ENCODE measurements around the gene CACNA2D3. TPM values are rescaled to one million over a fixed set of nuclear protein-coding genes. Genes with fewer than 3 reads are reported as not detected.

CACNA2D3 gene
- total RNA-seq, 1 experiment from 2014 or later: 2.0 TPM

DNA sequence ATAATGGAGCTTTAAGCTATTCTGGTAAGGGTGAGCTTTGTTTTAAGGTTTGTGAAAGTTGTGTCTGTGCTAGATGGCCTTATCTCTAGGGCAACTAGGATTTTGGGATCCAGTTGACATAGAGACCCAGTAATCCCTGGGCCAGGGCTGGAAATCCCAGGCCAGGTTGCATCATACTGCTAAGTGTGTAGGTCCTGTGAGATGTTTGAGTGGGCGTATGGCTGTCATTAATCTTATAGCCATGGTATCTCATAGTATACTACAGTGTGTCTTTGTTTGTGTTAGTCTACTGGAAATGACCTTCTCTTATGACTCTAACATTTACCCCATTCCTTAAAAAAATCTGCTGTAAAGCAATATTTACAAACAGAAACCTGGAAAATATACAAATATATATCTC lies 151.4 kb downstream of the CACNA2D3 start:
- DNase-seq (ENCODE audit: low read depth): no peak

DNA sequence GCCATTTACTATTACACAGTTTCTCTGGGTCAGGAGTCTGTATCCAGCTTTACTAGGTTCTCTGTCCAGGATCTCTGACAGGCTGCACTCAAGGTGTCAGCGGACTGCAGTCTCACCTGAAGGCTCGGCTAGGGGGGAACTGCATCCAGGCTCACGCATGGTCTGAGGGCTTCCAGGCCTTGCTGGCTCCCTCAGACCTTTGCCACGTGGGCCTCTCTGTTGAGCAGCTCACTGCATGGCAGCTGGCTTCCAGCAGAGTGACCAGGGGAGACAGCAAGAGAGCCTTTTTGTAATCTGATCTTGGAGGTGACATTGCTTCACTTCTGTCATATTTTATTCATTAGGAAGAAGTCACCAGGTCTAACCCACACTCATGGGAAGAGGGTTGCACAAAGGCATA lies 152.3 kb downstream of the CACNA2D3 start:
- DNase-seq (ENCODE audit: low read depth): no peak

DNA sequence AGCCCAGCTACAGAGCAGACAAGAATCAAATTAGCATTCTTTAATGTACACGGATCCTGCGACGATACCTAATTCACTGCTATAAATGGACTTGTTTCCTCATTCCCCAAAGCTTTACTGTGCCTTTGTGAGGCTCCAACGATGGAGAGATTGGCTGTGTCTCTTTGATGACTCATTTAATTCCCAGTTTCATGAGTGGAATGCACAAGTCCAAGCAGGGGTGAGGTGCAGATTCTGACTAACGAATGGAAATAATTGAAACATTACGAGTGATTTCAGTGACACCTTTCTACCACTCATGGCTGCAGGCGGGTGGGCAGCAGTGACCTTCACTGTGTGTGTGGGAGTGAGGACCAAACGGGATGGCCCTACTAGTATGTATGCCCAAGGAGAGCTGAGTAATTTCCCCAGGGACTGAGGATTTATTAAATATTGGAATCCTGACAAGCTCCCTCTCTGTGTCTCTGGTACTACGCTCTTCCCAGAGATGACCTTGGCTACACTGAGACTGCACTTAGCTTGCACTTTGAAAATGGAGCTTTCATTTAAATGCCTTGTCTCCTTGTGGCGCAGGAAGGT lies 156.7 kb downstream of the CACNA2D3 start:
- peak; percentile 19 for DNase-seq (ENCODE audit: low read depth)

DNA sequence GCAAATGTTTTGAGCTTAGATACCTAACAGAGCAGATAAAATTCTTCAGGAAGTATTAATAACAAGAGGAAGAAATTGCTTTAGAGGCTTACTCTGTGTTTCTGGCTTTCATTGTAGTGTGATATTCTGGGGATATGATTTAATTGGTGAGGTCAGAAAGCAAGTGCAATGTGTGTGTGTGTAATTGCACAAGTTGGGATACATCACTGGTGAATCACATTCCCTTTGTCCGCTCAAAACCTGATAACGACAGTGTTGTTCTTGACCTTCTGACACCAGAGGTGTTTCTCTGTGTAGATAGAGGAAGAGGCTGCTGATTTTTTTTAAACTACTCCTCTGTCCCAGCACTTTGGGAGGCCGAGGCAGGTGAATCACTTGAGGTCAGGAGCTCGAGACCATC lies 161.1 kb downstream of the CACNA2D3 start:
- no peak for DNase-seq (ENCODE audit: low read depth)

DNA sequence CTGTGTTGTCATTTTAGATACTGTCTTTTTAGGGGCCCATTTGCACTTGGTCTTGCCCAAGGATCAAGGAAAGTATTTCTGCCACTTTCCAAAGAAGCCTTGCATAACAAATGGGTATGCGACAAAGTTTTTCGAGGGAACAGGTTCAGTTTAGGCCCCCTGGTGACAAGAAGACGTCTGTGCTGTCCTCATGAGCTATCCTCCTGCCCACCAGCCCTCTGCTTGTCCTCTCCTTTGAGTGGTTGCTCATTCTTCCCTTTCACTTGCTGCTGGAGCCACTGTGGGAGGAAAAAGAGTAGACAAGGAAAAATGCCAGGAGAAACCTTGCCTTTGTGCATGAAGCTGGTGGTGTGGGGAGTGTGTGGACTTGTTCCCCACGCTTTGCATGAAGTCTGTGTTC lies 171.9 kb downstream of the CACNA2D3 start:
- DNase-seq (ENCODE audit: low read depth): no peak

DNA sequence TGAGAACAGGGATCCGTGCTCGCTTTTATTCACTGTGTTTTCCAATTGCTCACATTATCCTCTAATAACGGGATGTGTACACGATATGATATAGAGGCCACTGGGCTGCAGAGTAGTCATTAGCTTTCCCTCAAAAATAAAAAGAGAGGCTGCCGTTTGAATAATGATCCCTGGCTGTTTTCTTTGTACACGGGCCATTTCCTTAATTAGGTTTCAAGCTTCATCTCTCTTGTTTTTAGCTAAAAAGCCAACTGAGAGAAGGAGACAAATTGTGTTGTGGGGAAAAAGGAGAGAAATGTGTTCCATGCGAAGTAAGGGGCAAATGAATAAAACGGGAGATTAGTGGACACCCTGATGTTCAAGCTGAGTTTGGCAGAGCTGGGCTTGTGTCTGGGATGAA lies 174.2 kb downstream of the CACNA2D3 start:
- DNase-seq (ENCODE audit: low read depth): no peak

DNA sequence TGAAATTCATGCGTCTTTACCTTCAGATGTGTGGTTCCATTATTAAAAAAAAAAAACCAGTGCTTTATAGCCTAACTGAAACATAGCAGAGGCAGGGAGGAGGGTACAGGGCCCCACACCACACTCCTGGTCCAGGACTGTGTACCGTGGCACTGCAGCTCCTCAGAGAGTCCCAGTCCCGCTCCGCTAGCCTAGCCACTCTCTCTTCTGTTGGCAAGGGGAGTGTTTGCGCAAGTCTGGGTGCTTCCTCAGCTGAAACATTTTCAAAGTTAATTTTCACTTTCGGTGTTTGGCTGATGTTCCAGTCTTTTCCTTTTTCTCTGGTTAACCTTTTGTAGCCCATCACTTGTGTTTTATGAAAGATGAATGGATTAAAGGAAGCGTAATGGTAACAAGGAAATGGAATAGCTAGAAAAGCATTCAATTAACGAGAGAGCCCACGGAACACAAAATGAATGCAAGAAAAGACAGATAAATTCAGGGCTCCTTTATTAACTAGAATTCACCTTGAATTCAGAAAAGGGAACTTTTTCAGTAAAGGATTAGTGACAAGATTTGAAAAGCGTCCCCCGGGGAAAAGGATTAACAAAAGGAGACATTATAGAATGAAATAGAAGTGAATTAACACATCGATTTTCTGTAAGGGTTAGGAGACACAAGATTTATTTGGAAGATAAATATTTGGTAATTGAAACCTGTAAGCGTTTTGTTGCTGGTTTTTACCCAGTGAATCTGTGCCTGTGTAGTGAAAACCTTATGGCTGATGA lies 177.0 kb downstream of the CACNA2D3 start:
- DNase-seq (ENCODE audit: low read depth): no peak

DNA sequence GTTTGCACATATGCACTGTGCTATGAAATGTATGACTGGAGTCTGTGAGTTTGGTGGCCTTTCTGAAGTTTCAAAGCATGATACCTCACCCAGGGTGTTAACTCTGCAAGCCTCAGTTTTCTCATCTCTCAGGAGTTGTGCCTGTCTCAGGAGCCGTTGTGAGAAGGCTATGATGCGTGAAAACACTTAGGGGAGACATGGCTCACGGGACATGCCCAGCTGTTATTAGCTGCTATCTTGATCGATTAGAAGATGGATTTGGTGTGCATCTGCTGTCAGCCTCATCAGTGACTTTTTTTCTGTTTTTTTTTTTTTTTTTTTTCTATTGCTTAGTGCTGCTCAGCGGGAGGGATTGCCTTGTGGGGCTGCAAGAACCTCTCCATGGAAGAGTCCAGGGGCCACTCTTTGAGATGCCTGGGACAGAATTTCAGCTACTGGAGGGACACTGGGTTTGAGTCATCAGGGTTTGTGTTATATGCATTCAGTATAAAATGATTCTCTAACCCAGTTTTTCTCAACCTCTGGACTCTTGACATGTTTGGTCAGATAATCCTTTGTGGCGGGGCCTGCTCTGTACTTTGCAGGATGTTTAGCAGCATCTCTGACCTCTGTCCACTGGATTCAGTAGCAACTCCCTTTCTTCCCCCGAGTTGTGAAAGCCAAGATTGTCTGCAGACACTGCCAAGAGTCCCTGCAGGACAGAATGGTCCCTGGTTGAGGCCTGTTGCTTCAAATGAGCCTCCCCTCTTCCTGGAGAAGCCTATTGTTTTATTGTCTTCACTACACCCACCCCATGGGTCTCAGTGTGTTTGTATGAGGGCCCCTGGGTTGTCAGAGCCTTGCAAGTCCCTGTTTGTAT lies 181.4 kb downstream of the CACNA2D3 start:
- no peak for DNase-seq (ENCODE audit: low read depth)

DNA sequence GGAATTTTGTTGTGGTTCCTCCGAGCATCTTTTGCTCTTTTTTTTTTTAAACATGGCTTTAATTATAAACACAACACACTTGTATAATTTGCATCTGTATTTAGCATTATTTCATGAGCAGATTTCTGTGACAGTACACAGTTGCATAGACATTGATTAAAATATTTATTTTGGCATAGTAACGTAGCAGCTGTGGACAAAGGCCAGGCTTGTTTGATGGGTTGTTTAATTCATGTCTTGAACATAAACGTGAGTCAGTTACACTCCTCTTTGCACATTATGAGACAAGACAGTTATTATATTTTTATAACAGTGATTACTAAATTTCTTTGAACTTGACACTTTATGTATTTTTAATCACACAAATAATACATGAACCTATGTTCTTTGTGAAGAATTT lies 182.5 kb downstream of the CACNA2D3 start:
- DNase-seq (ENCODE audit: low read depth): no peak

DNA sequence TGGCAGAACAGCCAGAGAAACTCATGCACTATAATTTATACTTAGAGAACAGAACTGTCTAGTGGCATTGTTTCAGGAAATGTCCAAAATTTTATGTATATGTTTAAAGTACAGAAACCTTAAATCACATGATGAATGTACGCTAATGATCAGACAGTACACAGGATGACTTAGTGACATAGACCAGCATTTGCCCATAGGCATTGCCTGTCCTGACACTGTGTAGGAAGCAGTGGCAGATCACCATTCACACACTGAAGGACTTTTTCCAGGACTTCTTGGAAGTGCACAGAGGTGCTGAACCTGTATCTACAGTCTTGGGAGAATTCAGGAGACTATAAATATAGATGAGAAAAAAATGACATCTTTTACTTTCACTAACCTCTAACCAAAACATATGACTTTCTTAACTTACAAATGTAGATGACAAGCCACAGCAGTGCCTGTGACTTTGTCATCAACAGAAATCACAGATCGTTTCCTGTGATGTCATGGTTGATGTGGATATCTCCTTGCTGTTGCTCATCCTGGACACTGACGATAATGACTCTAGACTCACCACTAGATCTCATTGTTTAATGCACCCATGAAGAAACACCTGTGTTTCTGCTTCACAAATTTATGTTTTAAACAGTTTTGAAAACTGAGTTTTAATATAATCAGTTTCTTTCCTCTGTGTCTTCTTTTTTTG lies 183.2 kb downstream of the CACNA2D3 start:
- DNase-seq (ENCODE audit: low read depth): no peak

DNA sequence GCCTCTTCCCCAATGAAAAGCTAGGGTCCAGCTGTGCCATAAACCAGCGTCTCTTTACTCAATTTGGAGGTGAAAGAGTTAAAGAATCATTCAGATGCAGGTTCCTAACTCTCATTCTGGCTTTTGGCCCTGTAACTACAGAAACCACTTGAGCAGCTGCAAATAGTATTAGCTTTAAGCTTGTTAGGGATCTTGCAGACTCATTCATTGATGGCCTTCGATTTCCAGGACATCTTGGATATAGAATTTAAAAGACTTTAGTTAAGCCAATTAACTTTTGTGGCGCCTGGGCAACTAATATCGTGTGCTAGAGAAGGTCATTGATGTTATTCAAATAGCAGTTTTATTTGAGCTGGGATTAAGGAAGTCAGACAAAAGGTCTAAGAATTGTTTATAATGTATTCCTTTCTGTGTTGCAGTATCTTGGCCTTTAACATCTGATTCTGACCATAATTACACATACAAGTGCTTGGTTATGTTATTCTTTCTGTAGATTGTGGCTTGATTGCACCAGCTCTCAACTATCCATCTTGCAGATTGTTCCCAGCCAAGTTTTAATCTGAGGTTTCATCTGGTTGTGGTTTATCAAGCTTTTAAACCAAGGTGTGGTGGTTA lies 185.3 kb downstream of the CACNA2D3 start:
- peak; percentile 6 for DNase-seq (ENCODE audit: low read depth)

DNA sequence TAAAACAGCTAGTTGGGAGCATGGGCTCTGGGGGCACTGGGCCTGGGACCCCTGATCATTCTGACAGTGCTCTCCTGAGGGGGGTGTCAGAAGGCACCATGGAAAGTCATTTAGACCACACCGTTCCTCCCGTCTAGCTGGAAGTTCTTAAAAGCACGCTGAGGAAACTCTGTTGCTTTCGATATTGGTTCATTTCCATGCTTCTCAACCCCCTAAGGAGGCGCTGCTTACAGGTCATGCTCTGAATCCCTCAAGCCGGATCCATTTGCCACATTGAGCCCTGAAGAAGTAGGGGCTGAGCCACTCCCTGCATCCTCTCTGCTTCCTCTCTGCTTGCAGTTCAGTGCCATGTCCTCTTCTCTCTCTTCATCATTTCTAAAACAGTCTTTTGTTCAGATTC lies 187.2 kb downstream of the CACNA2D3 start:
- peak; percentile 39 for DNase-seq (ENCODE audit: low read depth)

DNA sequence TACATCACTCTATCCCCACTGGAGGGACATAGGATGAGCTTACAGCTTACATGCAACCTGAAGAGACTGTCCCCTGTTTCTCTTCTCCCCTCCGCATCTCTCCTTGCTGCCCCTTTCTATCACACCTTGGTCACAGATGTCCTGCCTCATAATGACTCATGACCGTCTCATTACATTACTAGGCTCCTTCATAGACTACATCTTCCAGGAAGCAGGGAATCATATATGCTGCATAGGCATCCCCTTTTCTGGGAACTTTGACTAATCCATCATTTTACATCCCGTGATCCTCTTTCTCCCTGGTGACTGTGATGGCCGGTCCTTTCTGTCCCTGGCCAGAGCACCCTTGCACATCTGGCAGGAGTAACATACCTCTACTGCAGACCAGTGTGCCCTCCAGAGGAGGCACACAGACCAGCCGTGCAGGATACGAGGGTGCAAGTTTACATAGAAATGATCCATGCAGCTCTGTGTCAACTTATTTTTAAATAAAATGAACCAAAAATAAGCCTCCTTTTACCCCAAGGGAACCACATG lies 188.9 kb downstream of the CACNA2D3 start:
- no peak for DNase-seq (ENCODE audit: low read depth)

DNA sequence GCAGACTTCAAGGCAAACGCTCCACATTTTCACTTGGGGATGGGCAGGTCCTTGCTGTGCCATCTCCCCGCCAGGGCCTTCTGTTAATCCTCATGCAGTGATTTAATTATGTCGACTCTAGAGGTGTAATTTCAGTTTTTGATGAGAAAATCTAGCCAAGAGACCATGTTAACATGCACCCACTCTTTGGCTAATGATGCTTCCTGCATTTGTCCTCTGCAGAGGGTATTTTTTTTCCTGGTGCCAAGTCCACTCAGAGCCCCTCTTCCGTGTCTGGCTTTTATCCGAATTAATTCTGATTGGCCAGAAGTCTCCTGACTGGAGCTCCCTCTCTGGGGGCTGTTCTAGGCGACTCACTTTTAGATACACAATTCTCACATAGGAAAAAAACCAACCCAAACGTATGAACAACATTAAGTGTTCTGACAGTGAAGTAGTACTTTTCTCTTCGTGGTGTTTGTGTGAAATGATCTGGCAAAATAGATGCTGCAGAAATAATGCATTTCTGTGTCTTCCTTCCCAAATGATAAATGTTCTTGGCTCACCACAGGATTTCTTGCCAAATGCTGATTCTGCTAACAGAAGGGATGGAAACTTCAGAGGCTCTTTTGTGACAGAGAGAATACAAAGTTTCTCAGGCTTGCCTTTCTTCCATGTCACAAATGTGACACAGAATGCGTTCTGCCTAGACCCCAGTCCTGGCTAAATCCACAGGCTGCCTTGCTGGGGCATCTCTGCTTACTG lies 190.0 kb downstream of the CACNA2D3 start:
- DNase-seq (ENCODE audit: low read depth): no peak

DNA sequence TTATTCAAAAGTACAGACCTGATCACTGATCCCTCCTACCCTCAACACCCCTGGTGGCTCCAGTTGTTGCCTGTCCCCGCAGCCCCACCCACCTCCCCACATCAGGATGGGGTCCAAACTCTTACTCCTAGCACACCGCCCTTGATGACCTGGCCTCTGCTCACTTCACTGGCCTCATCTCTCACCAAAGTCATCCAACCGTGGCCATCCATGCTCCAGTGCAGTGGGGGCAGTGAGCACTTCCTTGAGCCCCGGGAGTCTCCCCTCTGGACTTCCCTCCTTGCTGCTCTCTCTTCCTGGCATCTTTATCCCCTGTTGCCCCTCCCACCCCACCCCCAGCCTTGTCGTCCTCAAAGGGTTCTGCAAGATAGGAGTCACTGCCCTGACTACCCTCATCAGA lies 191.1 kb downstream of the CACNA2D3 start:
- DNase-seq (ENCODE audit: low read depth): no peak

DNA sequence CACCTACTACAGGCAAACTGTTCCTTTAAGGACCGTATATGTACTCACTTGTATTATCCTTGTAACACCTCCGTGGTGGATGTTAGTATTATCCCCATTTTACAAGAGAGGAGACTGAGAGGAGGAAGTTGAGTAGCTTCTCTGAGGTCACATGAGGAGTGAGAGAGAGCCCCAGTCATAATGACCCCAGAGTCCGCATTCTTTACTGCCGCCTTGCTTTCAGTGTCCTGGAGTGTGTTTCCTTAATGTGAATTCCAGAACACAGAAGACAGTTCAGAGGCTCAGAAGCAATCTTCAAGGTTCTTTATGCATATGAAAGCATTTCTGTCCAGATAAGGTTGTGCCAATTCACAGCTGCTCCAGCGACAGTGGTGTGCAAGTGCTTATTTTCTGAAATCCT lies 199.2 kb downstream of the CACNA2D3 start:
- DNase-seq (ENCODE audit: low read depth): no peak

DNA sequence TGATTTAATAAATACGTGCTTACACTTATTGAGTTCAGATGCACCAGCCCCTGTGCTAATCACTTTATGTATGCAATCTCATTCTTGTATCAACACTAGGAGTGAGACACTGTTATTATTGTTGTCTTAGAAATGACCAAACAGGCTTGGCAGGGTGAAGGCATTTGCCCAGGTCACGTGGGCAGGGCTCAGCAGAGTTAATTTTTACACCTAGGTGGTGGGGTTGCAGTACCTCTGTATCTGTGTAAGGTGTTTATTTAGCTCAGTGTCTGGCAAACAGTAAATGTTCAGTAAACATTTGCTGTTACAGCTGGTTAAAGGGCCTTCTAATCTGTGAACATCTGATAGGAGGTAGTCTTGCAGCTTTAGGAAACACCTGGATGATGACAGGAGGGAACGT lies 200.0 kb downstream of the CACNA2D3 start:
- DNase-seq (ENCODE audit: low read depth): no peak

DNA sequence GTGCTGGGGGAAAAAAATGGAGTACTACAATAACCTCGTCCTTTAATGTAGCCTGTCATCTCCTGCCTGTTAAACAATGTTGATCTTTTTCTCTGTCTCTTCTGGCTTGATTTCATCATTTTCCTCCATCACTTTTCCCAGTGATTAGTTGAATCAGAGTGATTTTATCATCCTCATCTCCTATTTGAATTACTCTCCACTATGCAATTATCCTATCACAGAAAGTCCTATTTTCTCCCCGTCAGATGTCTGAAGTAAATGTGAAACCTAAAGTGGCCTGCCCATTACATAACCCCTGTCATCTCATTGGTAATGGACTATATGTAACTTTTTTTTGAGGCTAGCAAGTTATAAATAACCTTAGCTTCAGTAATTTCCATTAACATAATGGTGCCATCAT lies 201.8 kb downstream of the CACNA2D3 start:
- no peak for DNase-seq (ENCODE audit: low read depth)

DNA sequence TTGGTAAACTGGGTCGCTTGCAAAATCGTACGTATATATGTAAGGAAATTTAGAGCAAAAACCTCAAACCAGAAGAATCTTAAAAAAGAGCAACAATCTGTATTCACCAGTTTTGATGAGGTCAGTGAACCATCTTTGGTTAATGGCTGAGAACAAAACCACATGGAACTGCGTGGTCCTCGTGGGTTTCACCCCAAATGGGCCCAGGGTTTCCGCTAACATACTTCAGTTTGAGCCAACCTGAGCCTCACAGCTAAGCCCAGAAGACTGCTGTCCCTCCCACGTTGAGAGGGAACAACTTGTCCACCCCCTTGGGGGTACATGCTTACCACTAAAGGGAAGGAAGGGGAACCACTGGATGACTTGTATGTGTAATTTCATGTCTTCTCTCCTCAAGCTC lies 204.6 kb downstream of the CACNA2D3 start:
- no peak for DNase-seq (ENCODE audit: low read depth)

DNA sequence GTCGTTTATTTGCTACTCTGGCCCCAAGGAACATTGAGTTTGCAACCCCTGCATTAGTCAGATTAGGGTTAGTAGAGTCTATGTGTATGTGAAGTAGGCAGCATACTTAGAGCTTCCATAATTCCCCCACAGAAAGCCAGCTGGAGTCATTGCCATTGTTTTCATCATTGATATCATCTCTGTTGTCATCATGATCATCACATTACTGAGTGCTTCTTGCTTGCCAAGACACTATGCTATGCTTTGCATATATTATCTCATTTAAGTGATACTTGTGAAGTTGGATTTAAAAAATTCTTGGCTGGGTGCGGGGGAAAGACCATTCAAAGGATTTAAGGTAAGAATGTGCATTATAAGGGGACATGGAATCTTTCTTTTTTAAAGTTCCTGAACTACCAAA lies 209.0 kb downstream of the CACNA2D3 start:
- no peak for DNase-seq (ENCODE audit: low read depth)

DNA sequence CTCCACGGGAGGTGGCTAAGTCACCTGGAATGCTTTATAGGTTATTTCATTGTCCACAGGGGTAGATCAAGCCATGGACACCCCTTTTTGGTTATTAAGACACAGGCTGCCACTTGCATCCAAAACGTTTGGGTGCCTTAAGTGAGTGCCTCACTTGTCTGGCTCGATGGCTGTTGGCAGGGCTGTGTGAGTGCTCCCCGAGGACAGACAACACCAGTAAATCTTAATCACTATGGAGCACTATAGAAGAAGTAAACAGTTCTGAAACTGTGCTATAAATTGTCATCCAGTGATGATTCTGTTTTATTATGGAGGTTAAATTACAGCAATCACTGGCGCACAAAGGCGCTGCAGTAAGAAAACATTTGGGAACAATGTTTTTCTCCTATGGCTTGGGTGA lies 215.5 kb downstream of the CACNA2D3 start:
- DNase-seq (ENCODE audit: low read depth): no peak
